SKM-1 (cell line): ENCODE data around the gene CALD1.

Experiments used
- DNase-seq: peaks from one replicate; lab custom pipeline; 2025; ENCODE audit not compliant: unreplicated experiment; lab: John Stamatoyannopoulos, UW

The CALD1 gene, protein sequence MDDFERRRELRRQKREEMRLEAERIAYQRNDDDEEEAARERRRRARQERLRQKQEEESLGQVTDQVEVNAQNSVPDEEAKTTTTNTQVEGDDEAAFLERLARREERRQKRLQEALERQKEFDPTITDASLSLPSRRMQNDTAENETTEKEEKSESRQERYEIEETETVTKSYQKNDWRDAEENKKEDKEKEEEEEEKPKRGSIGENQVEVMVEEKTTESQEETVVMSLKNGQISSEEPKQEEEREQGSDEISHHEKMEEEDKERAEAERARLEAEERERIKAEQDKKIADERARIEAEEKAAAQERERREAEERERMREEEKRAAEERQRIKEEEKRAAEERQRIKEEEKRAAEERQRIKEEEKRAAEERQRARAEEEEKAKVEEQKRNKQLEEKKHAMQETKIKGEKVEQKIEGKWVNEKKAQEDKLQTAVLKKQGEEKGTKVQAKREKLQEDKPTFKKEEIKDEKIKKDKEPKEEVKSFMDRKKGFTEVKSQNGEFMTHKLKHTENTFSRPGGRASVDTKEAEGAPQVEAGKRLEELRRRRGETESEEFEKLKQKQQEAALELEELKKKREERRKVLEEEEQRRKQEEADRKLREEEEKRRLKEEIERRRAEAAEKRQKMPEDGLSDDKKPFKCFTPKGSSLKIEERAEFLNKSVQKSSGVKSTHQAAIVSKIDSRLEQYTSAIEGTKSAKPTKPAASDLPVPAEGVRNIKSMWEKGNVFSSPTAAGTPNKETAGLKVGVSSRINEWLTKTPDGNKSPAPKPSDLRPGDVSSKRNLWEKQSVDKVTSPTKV

DNA sequence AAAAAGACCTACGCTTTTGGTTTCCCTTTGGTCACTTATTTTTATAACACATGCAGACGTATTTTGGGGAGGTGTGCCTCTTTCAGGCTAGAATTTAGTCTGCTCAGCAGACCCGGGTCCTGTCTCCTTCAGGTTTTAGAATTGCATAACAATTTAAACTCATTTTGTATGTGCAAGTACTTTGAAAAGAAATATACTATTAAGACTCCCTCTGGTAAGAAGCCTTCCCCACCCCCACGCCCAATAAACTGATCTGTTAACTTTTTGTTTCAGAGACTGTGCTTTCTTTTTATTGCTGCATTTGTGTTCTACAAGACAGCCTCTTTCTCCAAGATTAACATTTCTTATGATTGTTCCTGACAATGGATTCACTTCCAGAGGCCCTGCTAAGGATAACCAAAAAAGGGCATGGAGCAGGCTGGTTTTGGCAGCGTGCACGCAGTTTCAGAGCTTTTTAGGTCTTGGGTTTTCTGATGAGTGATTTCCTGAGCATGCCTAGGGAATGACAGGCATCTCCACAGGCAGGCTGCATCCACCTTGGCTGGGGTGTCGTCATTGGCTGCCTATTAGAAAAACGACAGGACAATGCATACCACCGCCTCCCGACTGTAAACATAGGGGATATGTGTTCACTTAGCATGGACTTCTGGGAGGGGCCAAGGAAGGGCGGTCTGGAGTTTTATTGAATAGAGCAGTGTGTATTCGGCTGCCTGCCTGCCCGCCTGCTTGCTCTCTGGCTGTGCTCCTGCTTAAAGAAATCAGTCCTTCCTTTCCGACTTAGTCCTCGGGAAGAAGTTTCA, at the start of gene CALD1:
Gene CALD1, plus strand, starts transcription at position 694 of the 800 bp plus-strand sequence. CDS start 88,100 bp downstream, outside the sequence.
- no peak for DNase-seq

DNA sequence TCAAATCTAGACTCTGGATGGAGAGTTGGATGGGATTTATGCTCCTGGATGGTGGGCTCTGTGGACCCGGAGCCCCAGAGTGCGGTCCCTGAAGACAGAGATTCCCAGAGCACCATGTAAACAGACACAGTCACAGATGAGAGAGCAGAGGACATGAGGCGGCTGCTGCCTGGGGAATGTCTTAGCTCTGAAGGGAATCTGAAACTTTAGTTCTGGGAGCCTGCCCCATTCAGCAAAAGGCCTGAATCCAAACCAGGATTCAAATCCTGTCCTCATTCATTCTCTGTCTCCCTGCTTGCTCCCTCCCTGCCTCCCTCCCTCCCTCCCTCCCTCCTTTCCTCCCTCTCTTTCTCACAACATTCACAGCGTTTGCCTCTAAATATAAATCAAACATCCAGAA, 49.5 kb upstream of the CALD1 start:
- DNase-seq: no peak

DNA sequence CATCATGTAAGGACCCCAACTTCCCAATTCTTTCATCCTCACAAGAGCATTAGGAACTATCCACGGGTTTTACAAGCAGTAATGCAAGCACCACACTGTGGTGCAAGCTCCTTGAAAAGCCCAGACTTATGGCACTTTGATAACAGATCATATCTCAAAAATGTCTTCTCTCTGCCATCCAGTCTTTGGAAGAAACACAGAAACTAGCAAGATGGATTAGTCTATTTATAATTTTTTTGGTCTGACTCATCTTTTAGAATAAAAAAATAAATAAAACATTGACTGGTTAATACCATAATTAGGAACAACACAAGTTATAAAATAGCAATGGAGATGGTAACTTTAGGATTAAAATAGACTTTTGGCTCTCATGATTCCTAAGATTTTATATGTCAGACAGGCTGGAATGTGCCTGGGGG, 49.0 kb upstream of the CALD1 start:
- DNase-seq: no peak

DNA sequence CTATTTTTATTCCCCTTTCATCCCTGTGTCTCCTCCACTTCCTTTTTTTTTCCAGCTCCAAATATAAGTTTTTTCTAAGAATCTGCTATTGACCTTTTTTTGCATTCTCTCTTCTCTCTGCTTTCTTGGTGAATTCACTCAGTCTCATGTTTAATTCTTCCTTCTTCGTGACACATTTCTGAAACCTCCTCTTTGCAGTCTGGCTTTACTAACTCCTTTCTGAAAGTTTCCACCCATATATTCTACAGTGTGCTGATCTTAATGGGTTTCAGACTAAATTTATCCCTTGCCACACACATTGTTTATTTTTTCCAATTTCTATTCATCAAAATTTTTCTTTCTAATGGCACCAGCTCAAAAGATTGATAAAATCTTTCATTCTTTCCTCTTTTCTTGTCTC, 47.8 kb upstream of the CALD1 start:
- DNase-seq: no peak

DNA sequence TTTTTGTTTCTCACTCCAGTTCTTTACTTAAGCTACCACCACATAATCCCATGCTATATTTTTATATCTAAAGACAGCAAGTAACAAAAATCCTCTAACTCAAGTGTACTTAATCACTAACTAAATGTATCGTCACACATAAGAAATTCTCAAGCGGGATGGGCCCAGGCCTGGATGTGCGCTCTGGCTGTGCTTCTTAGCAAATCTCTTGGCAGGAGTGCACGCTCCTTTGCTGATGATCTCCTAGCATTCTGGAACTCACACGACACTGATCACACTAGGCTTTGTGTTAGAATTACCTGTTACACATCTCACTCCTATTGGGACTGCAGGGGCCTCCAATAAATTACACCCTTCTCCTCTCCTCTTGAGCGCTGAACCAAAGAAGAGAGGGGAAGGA, 46.7 kb upstream of the CALD1 start:
- no peak for DNase-seq

DNA sequence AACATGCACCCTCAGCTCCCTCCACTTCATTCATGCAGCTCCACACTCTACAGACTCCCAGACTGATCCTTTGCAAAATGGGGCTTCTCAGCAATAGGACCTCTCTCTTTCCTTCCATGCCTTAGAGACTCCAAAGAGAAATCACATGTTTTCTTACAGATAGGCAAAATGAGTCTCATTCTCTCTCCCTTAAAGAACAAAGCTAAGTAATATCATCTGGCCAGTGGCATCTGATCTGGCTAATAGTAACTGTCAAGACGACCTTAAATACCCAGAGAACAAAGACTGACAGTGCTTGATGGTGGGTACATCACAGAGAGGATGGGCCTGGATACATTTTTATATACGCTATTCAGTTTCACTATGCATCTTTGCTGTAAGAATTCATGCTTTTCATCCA, 43.1 kb upstream of the CALD1 start:
- DNase-seq: no peak

DNA sequence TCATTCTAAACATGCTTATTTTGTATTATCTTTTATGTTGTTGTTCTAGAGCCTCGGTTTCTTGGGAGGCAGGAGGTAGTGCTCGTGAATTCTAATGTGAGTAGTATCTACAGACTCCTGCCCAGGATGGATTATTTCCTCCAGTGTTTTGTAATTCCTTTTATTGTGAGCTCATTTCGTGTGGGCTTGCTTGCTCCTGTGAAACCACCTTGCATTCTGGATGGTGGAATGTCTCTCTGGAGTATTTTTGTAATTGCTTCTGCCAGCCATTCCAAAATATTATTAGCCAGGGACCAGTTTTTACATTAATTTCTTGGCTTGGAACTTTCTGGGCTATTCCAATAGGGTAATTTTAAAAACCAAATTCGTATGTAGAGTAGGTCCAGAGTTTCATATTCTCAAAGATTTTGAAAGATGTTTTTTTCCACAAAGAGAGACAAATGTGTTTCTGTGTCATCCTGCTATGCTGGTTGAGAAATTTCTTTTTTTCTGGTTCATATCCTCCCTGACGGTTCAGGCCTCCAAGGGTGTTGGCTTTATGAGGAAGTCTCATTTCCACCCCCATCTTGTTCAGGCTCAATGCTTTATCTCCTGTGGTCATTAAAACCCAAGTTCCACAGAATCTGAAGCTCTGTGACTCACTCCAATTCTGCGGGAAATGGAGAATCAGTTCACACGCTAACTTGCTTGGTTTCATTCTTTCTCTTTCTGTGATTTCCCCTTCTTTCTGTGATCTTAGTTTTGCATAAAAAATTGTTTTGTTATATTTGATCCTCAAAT, 41.7 kb upstream of the CALD1 start:
- peak; percentile 28 for DNase-seq

DNA sequence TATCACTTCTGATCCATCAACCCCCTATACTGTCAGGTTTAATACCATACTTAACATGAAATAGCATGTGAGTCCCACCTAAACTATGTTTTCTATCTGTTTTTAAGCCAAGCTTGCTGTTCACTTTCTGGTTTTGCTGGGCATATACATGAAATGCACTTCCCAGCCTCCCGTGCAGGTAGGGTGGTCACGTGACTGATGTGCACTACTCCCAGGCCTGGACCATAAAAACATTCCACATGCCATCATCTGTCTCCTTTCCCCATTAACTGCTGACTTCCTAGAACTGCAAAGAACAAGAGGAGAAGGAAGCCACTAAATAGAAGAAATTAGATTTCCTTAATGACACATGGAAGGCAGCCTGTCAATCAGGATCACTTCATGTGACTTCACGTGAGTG, 40.1 kb upstream of the CALD1 start:
- no peak for DNase-seq

DNA sequence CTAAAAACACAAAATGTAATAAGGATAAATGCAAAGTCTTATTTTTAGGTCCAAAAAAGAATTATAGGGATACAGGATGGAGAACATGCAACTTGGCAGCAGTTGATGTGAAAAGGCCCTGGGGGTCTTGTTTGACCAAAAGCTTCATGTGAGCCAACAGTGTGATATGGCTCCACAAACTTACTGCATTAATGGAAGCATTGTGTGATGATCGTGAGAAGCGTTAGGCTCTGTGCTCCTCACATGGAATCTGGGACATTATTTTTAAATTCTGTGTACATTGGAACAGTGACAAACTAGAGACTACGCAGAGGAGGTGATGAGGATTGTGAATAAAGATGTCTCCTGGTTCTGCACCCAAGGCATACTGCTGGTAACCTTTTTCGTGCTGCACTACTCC, 39.1 kb upstream of the CALD1 start:
- DNase-seq: no peak

DNA sequence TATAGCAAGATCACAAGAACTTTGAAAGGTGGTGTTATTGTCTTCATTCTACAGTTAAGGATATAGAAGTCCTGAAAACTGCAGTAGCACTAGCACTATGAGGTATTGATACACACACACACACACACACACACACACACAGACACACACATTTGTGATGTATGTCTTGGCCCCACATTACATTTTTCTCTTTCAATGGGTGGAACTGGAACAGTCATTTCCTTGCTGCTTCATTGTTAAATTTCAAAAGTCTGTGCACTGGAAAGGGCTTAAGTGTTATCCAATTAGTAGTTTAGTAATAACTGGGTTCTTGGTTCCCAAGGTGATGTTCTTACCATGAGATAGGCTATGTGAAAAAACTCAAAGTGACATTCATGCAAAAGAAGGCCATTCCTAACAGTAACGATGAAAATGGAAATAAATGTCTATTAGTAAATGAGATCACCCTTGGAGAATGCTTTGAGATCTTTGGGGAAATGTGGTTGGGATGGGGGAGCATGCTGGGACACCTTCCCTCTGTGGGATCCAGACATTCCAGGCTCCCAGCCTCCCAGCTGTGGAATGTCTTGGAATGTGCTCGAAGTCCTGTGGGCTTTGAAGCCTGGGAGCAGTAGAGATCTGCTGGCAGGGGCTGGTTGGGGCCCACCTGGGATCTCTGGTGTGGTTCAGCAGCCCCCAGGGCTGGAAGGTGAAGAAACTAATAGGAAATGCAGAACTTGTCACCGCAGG, 37.4 kb upstream of the CALD1 start:
- no peak for DNase-seq

DNA sequence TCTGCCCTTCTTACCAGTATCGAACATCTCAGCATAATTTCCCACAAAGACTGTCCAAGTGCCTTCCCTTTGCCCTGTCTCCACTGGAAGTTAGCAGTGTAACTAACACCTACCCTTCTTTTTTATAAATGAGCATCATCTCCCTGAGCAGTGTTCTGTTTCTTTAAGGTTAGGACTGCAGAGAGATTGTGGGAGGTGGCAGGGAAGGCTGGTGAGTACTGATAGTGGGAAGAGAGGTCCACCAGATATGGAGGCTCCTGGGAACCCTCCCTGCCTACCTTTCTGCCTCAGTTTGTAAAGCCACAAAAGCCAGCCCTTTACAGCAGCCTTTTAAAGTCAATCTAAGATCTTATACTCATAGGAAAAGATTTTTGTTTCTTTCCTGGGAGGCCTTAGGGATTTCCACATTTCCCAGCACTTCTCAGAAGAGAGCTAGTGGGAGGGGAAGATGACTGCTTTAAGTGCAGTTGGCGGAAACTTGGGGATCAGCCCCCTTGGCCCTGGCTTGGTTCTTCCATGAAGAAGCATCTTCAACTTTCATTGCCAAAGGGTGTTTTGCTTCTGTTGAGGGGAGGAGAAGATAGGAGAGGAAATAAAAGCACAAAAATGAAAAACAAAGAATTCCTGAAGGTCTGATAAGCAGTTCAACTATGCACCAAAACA, 36.6 kb upstream of the CALD1 start:
- DNase-seq: no peak

DNA sequence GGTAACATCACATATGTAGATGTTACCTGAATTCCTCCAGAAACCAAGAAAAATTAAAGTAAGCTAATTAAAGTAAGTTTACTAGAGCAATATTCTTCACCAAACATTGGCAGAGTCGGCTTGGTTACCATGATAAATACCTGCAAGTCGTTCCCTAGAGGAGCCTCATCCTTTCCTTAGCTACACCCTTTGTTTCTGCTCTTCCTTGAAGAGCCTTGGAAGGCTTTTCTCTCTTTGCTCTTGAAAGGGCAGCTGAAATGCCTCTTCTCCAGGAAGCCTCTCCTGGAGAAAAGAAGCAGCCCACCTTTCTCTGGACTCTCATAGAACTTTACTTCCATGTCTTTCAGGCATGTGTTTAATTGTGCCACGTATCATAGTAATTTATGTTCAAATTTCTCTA, 34.9 kb upstream of the CALD1 start:
- no peak for DNase-seq

DNA sequence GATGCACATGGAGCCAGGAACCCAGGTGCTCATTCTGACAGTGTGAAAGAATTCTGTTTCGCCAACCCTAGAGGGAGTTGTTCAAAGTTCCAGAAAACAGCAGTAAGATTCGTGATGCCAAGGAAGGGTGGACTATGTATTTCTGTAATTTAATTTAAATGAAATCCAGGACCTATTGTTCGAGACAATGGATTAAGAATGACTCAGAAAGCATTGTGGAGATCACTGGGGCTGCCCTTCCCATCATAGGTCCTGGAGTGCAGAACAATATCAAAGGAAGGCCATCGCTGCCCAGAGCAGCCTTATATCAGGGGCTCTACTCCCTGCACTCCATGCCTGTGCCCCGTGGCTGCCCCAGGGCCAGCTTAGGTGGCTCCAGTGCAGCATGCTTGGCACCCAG, 32.1 kb upstream of the CALD1 start:
- DNase-seq: no peak

DNA sequence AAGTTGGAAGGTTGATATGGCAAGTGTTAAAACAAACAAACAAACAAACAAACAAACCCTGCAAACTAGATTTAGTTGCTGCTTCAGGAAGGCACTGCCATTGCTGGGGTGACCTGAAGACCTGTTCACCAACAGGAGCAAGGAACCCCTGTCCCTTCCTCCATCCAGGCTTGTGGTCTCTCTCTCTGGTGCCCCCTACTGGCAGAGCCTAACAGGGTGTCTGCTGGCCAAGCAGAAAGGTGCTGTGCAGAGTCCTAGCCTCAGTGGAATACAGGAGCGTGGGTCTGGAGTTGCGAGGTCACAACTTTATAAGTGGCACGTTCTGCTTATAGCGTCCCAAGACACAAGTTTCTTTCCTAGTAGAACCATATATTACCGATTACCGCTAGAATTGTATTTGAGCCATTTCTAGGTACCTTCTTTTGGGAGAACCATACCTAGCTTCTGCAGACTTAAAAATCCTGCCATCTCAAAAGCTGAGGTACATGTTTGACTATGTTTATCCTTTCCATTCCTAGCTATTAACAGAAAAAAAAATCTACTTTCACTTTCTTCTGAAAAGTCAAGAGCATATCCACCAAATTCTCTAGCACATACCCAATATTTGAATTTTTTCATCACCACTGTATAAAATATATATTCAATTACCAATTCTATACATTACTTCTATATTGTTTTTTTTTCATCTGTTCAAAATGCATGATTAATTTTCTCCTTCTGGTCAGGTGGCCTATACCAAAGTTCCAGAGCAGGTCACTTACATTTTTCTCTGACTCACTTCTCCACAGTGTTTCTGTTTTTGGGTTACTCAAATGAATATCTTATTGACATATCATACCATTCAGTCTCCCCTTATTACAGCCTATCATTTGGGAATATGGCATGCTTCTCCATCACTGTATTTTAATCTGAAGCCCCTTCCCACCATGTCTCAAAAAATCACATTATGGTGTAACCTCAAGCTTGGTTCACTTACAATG, 29.1 kb upstream of the CALD1 start:
- peak; percentile 15 for DNase-seq

DNA sequence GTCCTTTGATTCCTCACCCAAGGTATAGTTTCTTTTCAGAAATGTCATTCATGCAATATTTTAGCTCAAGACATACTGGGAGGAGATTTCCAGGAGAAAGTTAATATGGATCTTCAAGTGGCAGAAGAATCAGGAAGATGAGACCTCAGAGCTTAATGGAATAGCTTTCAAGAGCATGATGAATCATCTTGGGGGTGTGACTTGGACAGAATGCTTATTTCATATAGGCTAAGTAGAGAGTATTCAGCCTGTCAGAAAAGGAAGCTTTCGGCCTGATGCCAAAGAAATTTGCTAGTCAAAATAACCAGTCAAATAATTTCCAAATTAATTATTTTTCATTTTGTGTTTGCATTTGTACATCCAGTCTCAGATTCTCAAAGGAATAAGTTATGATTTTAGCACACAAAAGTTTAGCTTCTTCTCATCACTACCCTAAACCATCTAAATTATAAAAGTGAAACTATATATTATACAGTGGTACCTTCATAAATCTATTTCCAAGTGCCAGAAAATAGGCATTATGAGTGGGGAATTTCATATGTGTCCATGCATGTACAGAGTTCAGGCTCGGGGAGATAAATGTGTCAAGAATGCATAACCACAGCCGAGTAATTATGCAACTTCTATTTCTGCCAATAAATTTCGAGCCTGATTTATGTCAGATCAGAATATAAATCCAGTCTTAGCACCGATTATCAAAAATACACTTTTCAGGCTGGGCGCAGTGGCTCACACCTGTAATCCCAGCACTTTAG, 27.3 kb upstream of the CALD1 start:
- no peak for DNase-seq

DNA sequence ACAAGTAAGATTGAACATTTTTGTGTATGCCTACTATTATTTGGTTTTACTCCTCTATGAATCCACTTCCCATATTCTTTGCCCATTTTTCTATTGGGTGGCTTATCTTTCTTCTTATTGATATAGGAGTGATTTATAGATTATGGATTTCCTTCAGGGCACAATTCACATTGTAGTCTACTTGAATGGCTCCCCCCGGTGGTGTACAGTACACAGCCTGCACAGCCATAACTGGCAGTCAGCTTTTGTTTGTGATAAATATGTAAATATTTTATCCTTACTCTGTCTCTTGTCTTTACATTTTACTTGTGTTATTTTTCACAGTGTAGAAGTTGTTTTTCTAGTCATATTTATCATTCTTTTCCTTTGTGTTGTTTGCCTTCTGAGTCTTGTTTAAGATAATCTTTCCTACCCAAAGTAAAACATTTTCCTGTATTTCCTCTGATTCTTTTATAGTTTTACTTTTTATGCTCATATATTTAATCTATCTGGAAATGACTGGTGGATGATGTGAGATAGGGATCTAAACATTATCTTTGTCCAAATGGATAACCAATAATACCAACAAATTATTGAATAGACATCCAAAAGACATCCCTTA, 23.9 kb upstream of the CALD1 start:
- DNase-seq: no peak

DNA sequence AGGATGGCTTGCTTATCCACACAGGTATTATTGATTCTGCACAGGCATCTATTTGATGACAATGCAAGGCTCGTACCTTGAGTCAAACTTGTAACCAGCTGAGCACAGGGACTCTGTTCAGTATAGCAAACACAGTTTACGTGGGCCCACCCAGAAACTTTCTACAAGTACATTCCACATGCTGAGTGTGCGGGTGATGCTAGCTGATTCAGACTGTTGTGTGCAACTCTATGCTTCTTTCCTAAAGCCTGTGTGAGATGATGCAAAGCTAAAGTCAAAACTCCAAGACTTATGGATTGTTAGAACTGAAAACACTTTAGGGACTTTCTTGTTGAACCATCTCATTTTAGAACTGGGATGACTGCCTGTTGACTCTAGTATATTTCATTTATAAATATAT, 21.5 kb upstream of the CALD1 start:
- DNase-seq: no peak
